CD14-positive monocyte (primary cell): Measurements from ENCODE around the gene SEC14L1. TPM values are rescaled to one million over a fixed set of nuclear protein-coding genes. Genes with fewer than 3 reads are reported as not detected.

Experiments used
- DNase-seq, 3 donors: peaks; one replicate each; pipeline ENCODE4 v3.0.0-alpha.2; 2011 to 2022
- H2AFZ ChIP-seq: 2 replicates; pipeline ENCODE4 v1.6.0; 2012; ENCODE audit warnings: mild to moderate bottlenecking, low read depth, low read length, inconsistent platforms; ENCODE audit not compliant: insufficient read depth, poor library complexity, severe bottlenecking
- H3K27ac ChIP-seq, 2 donors: 1 replicate in 1 of 2; 2 replicates in 1 of 2; pipeline ENCODE4 v1.5.1; 2012 to 2013; ENCODE audit warnings: low read length in 2 of 2, control low read depth in 1 of 2, inconsistent platforms in 1 of 2, low read depth in 1 of 2, mild to moderate bottlenecking in 1 of 2
- H3K27me3 ChIP-seq, 2 donors: one replicate each; pipeline versions ENCODE4 v1.6.0 to v1.6.1; 2011 to 2013; ENCODE audit warnings: low read length in 2 of 2; ENCODE audit not compliant: control insufficient read depth in 2 of 2, insufficient read depth in 2 of 2
- H3K36me3 ChIP-seq, 2 donors: replicated peaks in 1 of 2; 1 replicate in 1 of 2; 2 replicates in 1 of 2; pipeline versions ENCODE4 v1.5.1 to v1.6.1; 2012 to 2013; ENCODE audit warnings: low read length in 2 of 2, control low read depth in 1 of 2, inconsistent platforms in 1 of 2, mild to moderate bottlenecking in 1 of 2; ENCODE audit not compliant: insufficient read depth in 2 of 2, control insufficient read depth in 1 of 2
- H3K4me1 ChIP-seq, 2 donors: 1 replicate in 1 of 2; 2 replicates in 1 of 2; pipeline versions ENCODE4 v1.5.1 to v1.6.1; 2012 to 2013; ENCODE audit warnings: low read length in 2 of 2, control low read depth in 1 of 2, inconsistent platforms in 1 of 2, mild to moderate bottlenecking in 1 of 2, moderate library complexity in 1 of 2; ENCODE audit not compliant: insufficient read depth in 2 of 2, control insufficient read depth in 1 of 2
- H3K4me2 ChIP-seq: replicated peaks from 2 replicates; pipeline ENCODE3; 2012; ENCODE audit warnings: low read length, moderate library complexity, mild to moderate bottlenecking; ENCODE audit not compliant: poor library complexity, severe bottlenecking; ENCODE audit errors: extremely low read depth
- H3K4me3 ChIP-seq, 3 experiments: fragments of 200-600 bp in 1 of 3; sonication (generic) in 1 of 3; replicated peaks in 1 of 3; 1 replicate in 2 of 3; 2 replicates in 1 of 3; pipeline ENCODE4 v1.5.1; 2011 to 2013; ENCODE audit warnings: low read length in 3 of 3, mild to moderate bottlenecking in 3 of 3, control low read depth in 2 of 3, low read depth in 2 of 3, inconsistent platforms in 1 of 3, moderate library complexity in 1 of 3
- H3K79me2 ChIP-seq: 2 replicates; pipeline ENCODE4 v1.6.0; 2012; ENCODE audit warnings: mild to moderate bottlenecking, control low read depth, inconsistent platforms, low read length, moderate library complexity; ENCODE audit not compliant: insufficient read depth
- H3K9ac ChIP-seq: 2 replicates; pipeline ENCODE4 v1.6.0; 2017; ENCODE audit warnings: low read length, mild to moderate bottlenecking; ENCODE audit not compliant: insufficient read depth, poor library complexity, severe bottlenecking
- H3K9me3 ChIP-seq, 2 donors: replicated peaks in 1 of 2; 1 replicate in 1 of 2; 2 replicates in 1 of 2; pipeline versions ENCODE4 v1.5.1 to v1.6.1; 2012 to 2013; ENCODE audit warnings: low read length in 2 of 2, control low read depth in 1 of 2; ENCODE audit not compliant: control insufficient read depth in 1 of 2, insufficient read depth in 1 of 2
- H4K20me1 ChIP-seq: 2 replicates; pipeline ENCODE4 v1.6.0; 2012; ENCODE audit warnings: mild to moderate bottlenecking, low read length, control low read depth, moderate library complexity; ENCODE audit not compliant: insufficient read depth
- H3K27ac Mint-ChIP-seq, 7 donors: one replicate each; pipeline ENCODE4 v1.8.0; 2020; ENCODE audit warnings: mild to moderate bottlenecking in 7 of 7, mixed read lengths in 7 of 7, moderate library complexity in 6 of 7, inconsistent platforms in 2 of 7
- H3K27me3 Mint-ChIP-seq, 3 donors: one replicate each; pipeline ENCODE4 v1.8.0; 2021 to 2022; ENCODE audit warnings: low read depth in 3 of 3, mild to moderate bottlenecking in 3 of 3, mixed read lengths in 3 of 3, moderate library complexity in 3 of 3, inconsistent platforms in 1 of 3
- H3K36me3 Mint-ChIP-seq, 2 donors: one replicate each; pipeline ENCODE4 v1.8.0; 2020; ENCODE audit warnings: mixed read lengths in 2 of 2, inconsistent platforms in 1 of 2, mild to moderate bottlenecking in 1 of 2
- H3K4me1 Mint-ChIP-seq: one replicate; pipeline ENCODE4 v1.8.0; 2020; ENCODE audit warnings: mild to moderate bottlenecking, mixed read lengths
- H3K4me3 Mint-ChIP-seq, 2 donors: one replicate each; pipeline ENCODE4 v1.8.0; 2020; ENCODE audit warnings: mild to moderate bottlenecking in 2 of 2, mixed read lengths in 2 of 2, moderate library complexity in 1 of 2
- H3K9me3 Mint-ChIP-seq, 7 donors: one replicate each; pipeline ENCODE4 v1.8.0; 2020 to 2022; ENCODE audit warnings: mixed read lengths in 7 of 7, mild to moderate bottlenecking in 6 of 7, moderate library complexity in 6 of 7, inconsistent platforms in 2 of 7
- WGBS: methylation state at CpG from one replicate; pipeline ENCODE4 v1.1.5; 2013; ENCODE audit warnings: missing lambda C conversion rate; ENCODE audit not compliant: insufficient coverage; 5-methylcytosine and 5-hydroxymethylcytosine counted together
- intact Hi-C, 2 donors: fragments of 100-400 bp; cut with micrococcal nuclease; formaldehyde crosslinking; loops; one replicate each; pipeline versions ENCODE4 v1.15.0 to v1.15.1; 2023
- polyA plus RNA-seq, 3 donors: library from polyadenylated mRNA; depleted of rRNA in 1 of 3; unstranded in 2 of 3; stranded (reverse) in 1 of 3; fragments of 300-500 nt in 2 of 3; fragments of >200 nt in 1 of 3; fragmentation: Illumina TruSeq in 2 of 3; gene quantifications; 1 replicate in 2 of 3; 2 replicates in 1 of 3; pipeline ENCODE4 v1.2.3, GENCODE V29; 2012 to 2021
- TF ChIP-seq, protein P1 (sequence below): fragments of 200-600 bp; IDR thresholded peaks from one replicate; pipeline ENCODE4 v1.8.0; 2022; ENCODE audit warnings: antibody characterized with exemption, mild to moderate bottlenecking

Gene SEC14L1
- polyA plus RNA-seq, 3 donors: 34.1 to 76.4 (median 43.2) TPM

DNA sequence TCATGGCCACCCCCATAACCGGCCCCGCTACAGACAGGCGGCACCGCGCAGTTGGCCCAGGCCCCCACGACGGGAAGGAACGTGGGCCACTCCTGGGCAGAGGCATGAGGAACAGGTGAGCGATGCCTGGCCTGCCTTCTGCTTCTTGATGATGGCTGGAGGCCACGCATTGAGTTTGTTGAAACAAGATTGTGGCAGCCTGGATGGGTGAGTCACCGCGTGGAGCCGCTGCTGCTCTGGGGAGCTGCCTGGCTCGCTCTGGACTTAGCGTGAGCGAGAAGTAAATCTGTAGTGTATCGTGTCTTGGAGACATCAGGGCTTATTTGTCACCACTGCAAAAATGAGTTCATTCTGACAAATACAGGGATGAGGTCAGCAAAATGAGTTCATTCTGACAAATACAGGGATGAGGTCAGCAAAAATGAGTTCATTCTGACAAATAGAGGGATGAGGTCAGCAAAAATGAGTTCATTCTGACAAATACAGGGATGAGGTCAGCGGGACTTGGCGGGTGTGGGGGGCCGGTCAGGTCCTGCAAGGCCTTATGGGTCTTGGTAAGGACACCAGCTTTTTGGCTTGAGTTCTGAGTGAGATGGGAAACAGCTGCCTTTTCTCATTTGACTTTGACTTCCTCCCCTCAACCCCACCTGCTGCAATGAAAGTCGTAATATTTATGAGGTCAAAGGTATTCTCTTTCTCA is 93.0 kb downstream of the SEC14L1 start:
- peaks cover 27% of the 10 kb centered on the region for H3K4me1 Mint-ChIP-seq
- DNase-seq: peak; percentile 29 to 76 (median 37)
- Histone ChIP-seq H3K27ac (no peak overlapping the region), H3K4me1 (peaks cover 10 to 21% of the 10 kb centered on the region in 2 donors), H3K36me3 (no peaks in the 10 kb centered on the region), H3K4me3 (no peak overlapping the region), H3K27me3 (no peaks in the 10 kb centered on the region), H2AFZ (no peak overlapping the region), H3K79me2 (no peaks in the 10 kb centered on the region), H4K20me1 (no peaks in the 10 kb centered on the region), H3K9me3 (peaks cover 0 to 5% of the 10 kb centered on the region in 2 donors), H3K4me2 (no peak overlapping the region), H3K9ac (no peak overlapping the region)
- peak overlapping the region in 3 of 7 donors; percentile 27 to 68 (median 41) for H3K27ac Mint-ChIP-seq
- H3K36me3 Mint-ChIP-seq: no peaks in the 10 kb centered on the region
- intact Hi-C loops: loop anchor here in 1 of 2 donors (5.0 kb wide), 1 partner anchor 91 kb away; the partner anchor contains the start of gene SEC14L1
- H3K9me3 Mint-ChIP-seq: peaks cover 6 to 9% (median 8%) of the 10 kb centered on the region in 7 donors
- 96% methylated on average over 17 of the region's 21 CpGs for WGBS
- TF ChIP-seq, protein P1, sequence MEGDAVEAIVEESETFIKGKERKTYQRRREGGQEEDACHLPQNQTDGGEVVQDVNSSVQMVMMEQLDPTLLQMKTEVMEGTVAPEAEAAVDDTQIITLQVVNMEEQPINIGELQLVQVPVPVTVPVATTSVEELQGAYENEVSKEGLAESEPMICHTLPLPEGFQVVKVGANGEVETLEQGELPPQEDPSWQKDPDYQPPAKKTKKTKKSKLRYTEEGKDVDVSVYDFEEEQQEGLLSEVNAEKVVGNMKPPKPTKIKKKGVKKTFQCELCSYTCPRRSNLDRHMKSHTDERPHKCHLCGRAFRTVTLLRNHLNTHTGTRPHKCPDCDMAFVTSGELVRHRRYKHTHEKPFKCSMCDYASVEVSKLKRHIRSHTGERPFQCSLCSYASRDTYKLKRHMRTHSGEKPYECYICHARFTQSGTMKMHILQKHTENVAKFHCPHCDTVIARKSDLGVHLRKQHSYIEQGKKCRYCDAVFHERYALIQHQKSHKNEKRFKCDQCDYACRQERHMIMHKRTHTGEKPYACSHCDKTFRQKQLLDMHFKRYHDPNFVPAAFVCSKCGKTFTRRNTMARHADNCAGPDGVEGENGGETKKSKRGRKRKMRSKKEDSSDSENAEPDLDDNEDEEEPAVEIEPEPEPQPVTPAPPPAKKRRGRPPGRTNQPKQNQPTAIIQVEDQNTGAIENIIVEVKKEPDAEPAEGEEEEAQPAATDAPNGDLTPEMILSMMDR: no peak
- H3K4me3 Mint-ChIP-seq: no peak overlapping the region
- H3K27me3 Mint-ChIP-seq: peaks cover 3 to 9% (median 8%) of the 10 kb centered on the region in 3 donors

GRCh38 chr17:77234695-77235094 is 93.9 kb downstream of the SEC14L1 start:
- H3K36me3 ChIP-seq: no peaks in the 10 kb centered on the region
- peaks cover 0 to 5% of the 10 kb centered on the region in 2 donors for H3K9me3 ChIP-seq
- Mint-ChIP-seq H3K36me3 (no peaks in the 10 kb centered on the region), H3K4me1 (peaks cover 27% of the 10 kb centered on the region), H3K27ac (peak overlapping the region in 2 of 7 donors; percentile 62 to 70), H3K9me3 (peaks cover 6 to 9% (median 8%) of the 10 kb centered on the region in 7 donors), H3K4me3 (peak overlapping the region; percentile 86 to 96), H3K27me3 (peaks cover 3 to 9% (median 8%) of the 10 kb centered on the region in 3 donors)
- H3K4me1 ChIP-seq: peaks cover 10 to 21% of the 10 kb centered on the region in 2 donors
- H3K27ac ChIP-seq: no peak overlapping the region
- no peaks in the 10 kb centered on the region for H3K27me3 ChIP-seq
- TF ChIP-seq, protein P1: no peak
- H3K4me3 ChIP-seq: peak overlapping the region in 1 of 3 experiments; percentile 79
- peak overlapping the region; percentile 84 for H3K4me2 ChIP-seq
- no peaks in the 10 kb centered on the region for H3K79me2 ChIP-seq
- intact Hi-C loops: loop anchor here in 1 of 2 donors (5.0 kb wide), 1 partner anchor 92 kb away; the partner anchor contains the start of gene SEC14L1
- H4K20me1 ChIP-seq: no peaks in the 10 kb centered on the region
- no peak for DNase-seq
- WGBS: 85% methylated on average over 6 of the region's 9 CpGs
- peak overlapping the region; percentile 39 for H3K9ac ChIP-seq
- H2AFZ ChIP-seq: peak overlapping the region; percentile 79
